Stimulated activated CD4-positive, alpha-beta T cell treated with anti-CD3 and anti-CD28 coated beads, Interleukin-4, amount 100 ng/mL, for 24 hours (primary cell): ENCODE results near the gene RNF166.
"Not testable (repeated sequence)": the region's sequence is repeated elsewhere in the genome, so short reads cannot be mapped to it uniquely, and the experiment has no call there.

Experiments
- DNase-seq: peaks from one replicate; pipeline ENCODE4 v3.0.0-alpha.2; 2020

The RNF166 gene

DNA sequence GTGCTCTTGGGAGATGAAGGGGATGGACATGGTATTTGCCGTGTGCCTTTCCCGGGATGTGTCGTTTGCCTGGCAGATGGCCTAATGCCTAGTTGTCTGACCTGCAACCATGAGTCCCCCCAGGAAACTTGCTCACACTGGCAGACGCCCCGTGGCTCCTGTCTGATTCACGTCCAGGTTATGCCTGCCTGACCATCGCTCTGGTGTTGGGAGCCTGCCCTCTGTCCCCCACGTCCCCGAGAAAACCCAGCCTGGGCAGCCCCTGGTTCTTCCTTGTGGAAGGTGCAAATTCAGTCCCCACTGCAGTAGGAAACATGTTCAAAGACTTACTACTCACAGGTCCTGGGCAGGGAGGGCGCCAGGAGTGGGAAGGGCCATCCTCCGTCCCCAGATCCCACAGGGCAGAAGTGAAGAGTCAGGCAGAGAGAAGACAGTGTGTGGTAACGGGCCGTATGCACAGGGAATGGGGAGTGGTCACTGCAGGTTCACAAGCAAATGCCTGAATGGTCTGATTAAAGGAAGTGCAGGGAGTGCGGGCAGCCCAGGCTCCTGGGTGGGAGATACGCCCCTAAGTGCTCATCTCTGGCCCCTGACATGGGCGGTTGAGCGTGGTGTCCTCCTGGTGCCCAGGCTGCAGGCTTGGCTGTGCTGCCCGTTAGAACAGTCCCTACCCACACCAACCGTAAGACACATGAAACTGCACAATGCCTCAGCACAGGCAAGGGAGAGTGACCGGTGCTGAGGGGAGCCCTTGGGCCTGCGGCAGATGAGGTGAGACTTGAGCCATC, 15.7 kb downstream of the RNF166 start:
- no peak for DNase-seq

GRCh38 chr16:88688013-88688778, 18.0 kb downstream of the RNF166 start:
- no peak for DNase-seq

- no peak for DNase-seq
These were observed 18.6 kb downstream of the RNF166 start for GRCh38 chr16:88687676-88688012.

DNA sequence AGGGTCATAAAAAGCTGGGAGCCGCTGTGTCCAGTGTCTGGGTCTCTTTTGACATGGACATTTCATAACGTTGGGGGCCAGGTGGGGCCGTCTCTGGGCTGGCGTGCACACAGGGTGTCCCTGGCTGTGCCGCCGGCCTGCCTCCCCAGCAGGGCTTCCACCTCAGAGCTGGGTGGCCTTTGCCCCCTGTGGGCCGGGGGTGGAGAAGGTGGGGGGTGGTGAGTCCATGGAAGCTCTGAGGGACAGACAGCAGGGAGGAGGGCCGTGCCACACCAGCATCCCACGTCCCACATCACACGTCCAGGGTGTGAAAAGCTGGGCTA, 19.0 kb downstream of the RNF166 start:
- DNase-seq, result no peak

DNA sequence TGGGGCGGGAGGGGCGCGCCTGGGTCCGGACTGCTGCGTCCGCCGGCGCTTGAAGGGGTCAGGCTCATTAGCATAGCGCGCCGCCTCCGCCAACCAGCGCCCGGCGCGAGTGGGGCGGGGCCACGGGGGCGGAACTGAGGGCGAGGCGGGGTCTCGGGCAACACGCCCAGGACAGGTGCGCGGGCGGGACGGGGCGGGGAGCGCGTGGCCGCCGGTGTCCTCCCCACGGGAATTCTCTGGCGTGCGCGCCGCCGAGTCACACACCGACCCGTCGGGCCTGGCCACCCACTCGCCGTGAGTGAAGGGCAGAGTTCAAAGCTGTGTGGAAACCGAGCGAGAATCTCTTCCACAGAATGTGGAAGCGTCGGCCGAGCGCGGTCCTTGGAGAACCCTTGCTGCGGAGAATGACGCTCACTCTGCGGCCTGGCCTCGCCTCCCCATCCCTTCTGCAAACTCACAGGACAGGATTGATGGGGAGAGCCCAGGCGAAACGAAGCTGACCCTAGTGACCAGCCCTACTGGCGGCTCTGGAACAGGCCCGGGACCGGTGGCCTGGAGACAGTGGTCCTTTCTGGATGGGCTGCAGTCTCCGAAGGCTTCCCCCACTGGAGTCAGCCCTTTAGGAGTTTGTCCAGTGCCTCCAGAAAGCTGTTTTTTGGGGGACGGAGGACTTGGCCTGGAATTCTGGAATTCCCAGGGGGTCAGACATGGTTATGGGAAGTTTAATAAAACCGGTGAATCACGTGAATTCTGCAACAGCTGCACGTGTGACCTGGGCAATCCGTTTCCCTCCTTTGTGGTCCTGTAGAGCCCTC, 19.6 kb downstream of the RNF166 start, which contains the start of gene SNAI3:
Gene SNAI3 (minus strand): TSS at position 69 of the 815 bp plus-strand sequence. CDS start 101 bp downstream, outside the sequence.
- peak; percentile 85 for DNase-seq

DNA sequence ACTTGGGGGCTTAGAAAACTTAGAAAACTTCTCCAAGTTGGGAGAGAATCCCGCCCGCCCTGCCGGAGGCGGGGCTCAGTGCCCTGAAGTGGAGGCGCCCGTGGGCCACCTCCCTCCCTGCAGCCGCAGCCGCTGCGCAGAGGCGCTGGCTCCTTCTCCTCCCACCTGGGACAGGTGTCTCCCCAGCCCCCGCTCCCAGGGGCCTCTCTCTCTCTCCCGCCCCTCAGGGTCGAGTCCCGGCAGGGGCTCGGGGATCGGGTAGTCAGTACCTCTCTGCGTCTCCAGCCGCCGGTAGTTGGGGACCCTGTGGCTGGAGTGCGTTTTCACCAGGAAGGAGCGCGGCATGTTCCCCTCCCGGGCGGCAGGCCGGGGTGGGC, 20.2 kb downstream of the RNF166 start:
- peak; percentile 28 for DNase-seq

DNA sequence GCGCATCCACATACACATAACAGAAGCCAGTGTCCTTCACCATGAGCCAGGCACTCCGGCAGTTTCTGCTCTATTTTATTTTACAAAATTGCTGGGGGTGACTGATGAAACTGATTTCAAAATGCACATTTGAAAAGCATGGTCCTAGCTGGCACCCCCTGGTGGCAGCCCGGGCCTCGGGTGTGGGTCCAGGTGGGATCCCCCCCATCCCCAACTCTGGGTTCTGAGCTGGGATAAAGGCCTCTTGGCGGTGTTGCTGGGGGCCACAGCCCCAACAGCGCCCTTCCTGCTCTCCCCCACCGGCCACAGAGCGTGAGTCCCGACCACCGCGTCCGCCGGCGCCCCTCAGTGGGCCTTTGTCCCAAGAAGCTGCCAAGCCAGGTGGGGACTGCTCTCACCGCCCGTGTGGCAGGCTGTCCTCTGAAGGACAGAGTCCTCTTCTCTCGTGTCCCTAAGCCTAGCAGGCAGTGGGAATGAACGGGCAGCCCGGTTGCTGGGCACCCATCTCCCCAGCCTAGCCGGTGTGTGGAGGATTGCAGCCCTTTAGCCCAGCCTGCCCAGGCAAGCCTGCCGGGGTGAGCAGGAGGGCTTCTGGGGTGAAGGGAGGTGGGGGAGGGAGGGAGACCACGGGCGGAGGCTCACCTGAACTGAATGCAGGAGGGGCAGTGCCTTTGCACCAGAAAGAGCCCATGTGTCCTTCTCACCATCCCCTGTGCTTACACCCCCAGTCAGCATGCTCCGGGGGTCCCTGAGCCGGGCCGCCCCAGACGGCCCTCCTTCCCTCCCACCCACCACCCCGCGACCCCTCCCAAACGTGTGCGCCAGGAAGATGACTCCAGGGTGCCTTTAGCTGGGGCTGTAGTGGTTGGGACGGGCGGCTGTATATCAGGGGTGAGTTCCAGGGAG, 20.8 kb downstream of the RNF166 start:
- DNase-seq, result peak; percentile 68

GRCh38 chr16:88684569-88685155, 21.5 kb downstream of the RNF166 start:
- no peak for DNase-seq

GRCh38 chr16:88681709-88682451, 24.3 kb downstream of the RNF166 start:
- DNase-seq, result peak; percentile 77

DNA sequence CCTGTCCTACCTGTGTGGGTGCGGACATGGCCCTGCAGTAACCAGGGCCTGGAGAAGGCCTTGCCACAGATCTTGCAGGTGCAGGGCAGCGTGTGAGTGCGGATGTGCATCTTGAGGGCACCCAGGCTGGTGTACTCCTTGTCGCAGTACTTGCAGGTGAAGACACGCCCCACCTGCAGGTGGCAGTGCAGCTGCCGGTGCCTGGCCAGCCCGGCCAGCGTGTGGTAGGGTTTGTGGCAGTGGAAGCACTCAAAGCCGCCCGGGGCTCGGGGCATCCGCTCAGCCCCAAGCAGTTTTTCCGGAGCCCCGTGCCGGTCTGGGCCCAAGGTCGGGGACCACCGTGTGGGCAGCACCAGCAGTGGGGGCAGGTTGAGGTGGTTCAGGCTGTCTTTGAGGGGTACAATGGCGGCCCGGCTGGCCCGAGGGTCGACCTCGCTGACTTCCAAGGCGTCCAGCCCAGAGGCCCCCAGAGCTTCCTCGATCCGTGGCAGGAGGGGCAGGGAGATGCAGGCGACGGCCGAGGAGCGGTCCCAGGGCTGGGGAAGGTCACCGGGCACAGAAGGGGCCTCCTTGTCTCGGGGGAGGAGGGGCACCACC, 25.0 kb downstream of the RNF166 start:
- DNase-seq, result peak; percentile 46

- DNase-seq, result no peak
These were observed 25.6 kb downstream of the RNF166 start for GRCh38 chr16:88680554-88681083.

DNA sequence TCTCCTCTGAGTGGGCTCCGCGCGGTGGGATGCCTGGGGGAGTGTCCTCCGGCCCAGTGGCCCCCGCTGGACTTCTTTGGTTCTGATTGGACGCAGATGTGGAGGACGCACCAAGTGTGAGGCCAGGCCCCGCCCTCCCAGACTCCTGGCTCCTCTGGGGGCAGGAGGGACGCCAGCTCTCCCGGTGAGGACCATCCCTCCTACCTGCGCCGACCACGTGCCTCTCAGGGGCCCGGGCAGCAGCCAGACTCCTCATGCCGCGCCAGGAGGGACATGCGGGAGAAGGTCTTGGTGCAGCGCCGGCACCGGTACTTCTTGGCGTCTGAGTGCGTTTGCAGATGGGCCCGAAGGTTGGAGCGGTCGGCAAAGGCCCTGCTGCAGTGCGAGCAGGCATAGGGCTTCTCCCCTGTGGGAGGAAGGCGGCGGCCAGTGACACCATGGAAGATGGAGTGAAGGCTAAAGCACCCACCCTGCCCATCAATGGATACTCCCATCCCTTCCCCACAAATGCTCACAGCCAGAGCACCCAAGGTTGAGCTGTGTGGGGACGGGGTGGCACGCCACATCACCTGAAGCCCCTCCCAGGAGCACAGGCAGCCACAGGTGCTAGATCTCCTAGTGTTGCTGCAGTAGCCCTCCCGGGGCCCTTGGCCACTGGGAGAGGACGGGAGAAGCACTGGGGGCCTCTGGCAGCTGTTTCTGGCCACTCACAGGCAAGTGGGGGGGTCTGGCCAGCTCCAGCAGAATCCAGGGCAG, 27.8 kb downstream of the RNF166 start:
- DNase-seq, result no peak

DNA sequence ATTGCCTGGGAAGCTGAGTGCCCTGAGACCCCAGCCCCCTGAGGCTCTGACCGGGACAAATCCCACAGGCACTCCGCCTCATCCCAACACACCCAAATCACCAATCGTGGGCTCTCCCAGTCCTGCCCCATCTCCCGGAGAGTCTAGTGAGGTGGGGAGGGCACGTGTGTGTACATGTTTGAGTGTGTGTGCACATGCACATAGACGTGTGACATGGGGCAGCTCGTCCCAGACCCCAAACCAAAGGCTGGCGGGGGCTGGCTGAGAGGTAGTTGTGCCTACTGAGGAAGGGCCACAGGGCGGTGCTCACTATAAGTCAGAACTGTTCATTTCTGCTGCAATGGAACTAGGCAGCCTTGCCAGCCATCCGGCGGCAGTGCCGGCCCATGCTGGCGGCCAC, 28.5 kb downstream of the RNF166 start:
- DNase-seq, result no peak

- DNase-seq, result no peak
These were observed 29.5 kb downstream of the RNF166 start for GRCh38 chr16:88676502-88677242.

- DNase-seq, result no peak
These were observed 32.4 kb downstream of the RNF166 start for GRCh38 chr16:88673716-88674379.

- no peak for DNase-seq
These were observed 33.4 kb downstream of the RNF166 start for GRCh38 chr16:88672776-88673175.

DNA sequence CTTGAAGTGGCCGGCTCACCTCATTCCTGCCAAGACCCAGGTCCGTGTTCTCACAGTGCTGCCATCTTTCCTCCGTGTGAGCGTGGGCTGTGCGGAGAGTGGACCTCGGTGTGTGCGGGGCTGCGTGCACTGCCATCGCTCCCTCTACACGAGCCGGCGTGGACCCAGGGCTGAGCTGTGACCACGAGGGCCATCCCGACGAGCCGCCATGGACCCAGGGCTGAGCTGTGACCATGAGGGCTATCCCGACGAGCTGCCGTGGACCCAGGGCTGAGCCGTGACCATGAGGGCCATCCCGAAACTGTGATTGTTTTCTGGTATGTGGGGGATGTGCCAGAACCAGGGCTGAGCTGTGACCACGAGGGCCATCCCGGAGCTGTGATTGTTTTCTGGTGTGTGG, 34.4 kb downstream of the RNF166 start:
- no peak for DNase-seq

- no peak for DNase-seq
These were observed 36.2 kb downstream of the RNF166 start for GRCh38 chr16:88669980-88670379.

DNA sequence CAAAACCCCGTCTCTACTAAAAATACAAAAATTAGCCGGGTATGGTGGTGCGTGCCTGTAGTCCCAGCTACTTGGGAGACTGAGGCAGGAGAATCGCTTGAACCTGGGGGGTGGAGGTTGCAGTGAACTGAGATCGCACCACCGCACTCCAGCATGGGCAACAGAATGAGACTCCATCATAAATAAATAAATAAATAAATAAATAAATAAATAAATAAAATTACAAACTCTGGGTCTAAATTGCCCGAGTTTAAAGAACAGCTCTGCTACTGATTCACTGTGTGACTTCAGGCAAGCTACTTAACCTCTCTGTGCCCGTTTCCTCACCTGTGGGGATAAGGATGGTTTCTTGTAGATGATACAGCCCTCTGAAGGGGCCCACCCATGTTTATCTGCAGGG, 36.7 kb downstream of the RNF166 start:
- DNase-seq, result not testable (repeated sequence)
